Smooth muscle cell (in vitro differentiated cells): ENCODE data around the gene SNUPN. TPM values are rescaled to one million over a fixed set of nuclear protein-coding genes. Genes with fewer than 3 reads are reported as not detected.
A peak's percentile ranks its signal among the peaks of the same experiment; 100 is the strongest.

Source experiments
- DNase-seq: peaks from one replicate; lab custom pipeline; 2025; ENCODE audit not compliant: unreplicated experiment; lab: John Stamatoyannopoulos, UW
- H2AFZ ChIP-seq: fragments of 200-600 bp; sonication (generic); 2 replicates; pipeline ENCODE4 v1.6.0; 2016; ENCODE audit warnings: antibody characterized with exemption, low read depth, mild to moderate bottlenecking
- H3F3A ChIP-seq: fragments of 200-600 bp; sonication (generic); 2 replicates; pipeline ENCODE4 v1.6.0; 2017; ENCODE audit warnings: antibody characterized with exemption, low read depth
- H3K27ac ChIP-seq: fragments of 200-600 bp; sonication (generic); 2 replicates; pipeline ENCODE4 v1.5.1; 2016; ENCODE audit warnings: low read depth, mild to moderate bottlenecking
- H3K27me3 ChIP-seq: fragments of 200-600 bp; sonication (generic); 2 replicates; pipeline ENCODE4 v1.6.1; 2016; ENCODE audit warnings: low read depth, mild to moderate bottlenecking
- H3K36me3 ChIP-seq: fragments of 200-600 bp; sonication (generic); 2 replicates; pipeline ENCODE4 v1.5.1; 2016; ENCODE audit warnings: low read depth
- H3K4me1 ChIP-seq: fragments of 200-600 bp; sonication (generic); 2 replicates; pipeline ENCODE4 v1.5.1; 2016; ENCODE audit warnings: low read depth
- H3K4me2 ChIP-seq: fragments of 200-600 bp; sonication (generic); 2 replicates; pipeline ENCODE4 v1.6.0; 2016; ENCODE audit warnings: mild to moderate bottlenecking
- H3K4me3 ChIP-seq: fragments of 200-600 bp; sonication (generic); 2 replicates; pipeline ENCODE4 v1.5.1; 2016; ENCODE audit warnings: mild to moderate bottlenecking
- H3K79me2 ChIP-seq: fragments of 200-600 bp; sonication (generic); 2 replicates; pipeline ENCODE4 v1.6.0; 2016; ENCODE audit warnings: low read depth, mild to moderate bottlenecking
- H3K9ac ChIP-seq: fragments of 200-600 bp; sonication (generic); 2 replicates; pipeline ENCODE4 v1.6.0; 2016; ENCODE audit warnings: low read depth
- H3K9me3 ChIP-seq: fragments of 200-600 bp; sonication (generic); replicated peaks from 2 replicates; pipeline ENCODE4 v1.5.1; 2016; ENCODE audit warnings: low read depth
- H4K20me1 ChIP-seq: fragments of 200-600 bp; sonication (generic); 2 replicates; pipeline ENCODE4 v1.6.0; 2016; ENCODE audit warnings: low read depth
- WGBS: methylation state at CpG from one replicate; pipeline ENCODE4 v1.1.7; 2016; ENCODE audit warnings: low lambda C conversion rate; 5-methylcytosine and 5-hydroxymethylcytosine counted together
- polyA plus RNA-seq: library from polyadenylated mRNA; unstranded; fragments of >200 nt; fragmentation: Nextera tagmentation; extraction: Ambion mirVana; gene quantifications from 2 replicates; pipeline ENCODE4 v1.2.1, GENCODE V29; 2016
- total RNA-seq: library from RNA; depleted of rRNA; stranded (reverse); fragments of >200 nt; gene quantifications from 2 replicates; pipeline ENCODE4 v1.2.3, GENCODE V29; 2014
- TF ChIP-seq, protein P1 (sequence below): fragments of 200-600 bp; sonication (generic); IDR thresholded peaks from 2 replicates; pipeline ENCODE4 v1.5.1; 2017; ENCODE audit warnings: borderline replicate concordance, mild to moderate bottlenecking, antibody characterized with exemption; ENCODE audit not compliant: insufficient read depth, poor library complexity, severe bottlenecking

The SNUPN gene
- total and polyA plus RNA-seq, 2 experiments from 2014 or later = 15.2 to 24.0 TPM

DNA sequence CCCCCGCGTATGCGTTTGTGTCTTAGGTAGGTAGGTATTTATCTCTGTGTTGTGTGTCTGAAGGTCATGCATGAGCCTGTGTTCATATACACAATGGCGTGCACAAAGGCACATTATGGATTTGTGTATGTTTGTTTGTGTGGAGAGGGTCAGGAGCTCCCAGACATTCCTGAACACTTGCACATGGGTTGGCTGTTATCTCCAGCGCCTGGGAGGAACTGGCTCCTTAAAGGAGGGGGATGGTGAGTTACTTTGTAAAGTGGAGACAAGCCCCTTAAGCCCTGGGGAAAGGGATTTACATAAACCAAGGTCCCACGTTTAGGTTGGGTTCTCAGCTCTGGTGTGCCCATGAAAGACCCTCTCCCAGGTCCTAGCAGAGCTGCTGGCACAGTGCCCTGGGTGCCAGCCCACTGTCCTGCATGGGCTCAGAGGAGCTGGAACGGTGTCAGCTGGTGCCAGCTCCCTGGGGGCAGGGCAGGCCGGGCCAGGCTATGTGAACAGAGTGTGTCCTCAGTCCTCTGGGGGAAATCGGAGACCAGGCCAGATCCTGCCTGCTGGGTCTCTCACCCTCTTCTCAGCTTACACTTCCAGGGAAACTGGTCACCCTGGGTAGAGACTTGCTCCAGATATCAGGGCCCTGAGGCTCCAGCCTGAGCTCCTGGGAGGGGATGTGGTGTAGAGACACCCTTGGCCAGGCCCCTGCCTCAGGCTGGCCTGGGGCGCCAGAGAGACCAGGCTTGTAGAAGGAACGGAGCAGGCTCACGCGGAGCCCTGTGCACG, 47.3 kb upstream of the SNUPN start:
- Histone ChIP-seq H4K20me1 (no peaks in the 10 kb centered on the region), H3K4me3 (no peak overlapping the region), H3K9me3 (no peaks in the 10 kb centered on the region), H3K9ac (peak overlapping the region; percentile 83), H3K4me1 (peaks cover 28% of the 10 kb centered on the region), H3K4me2 (peak overlapping the region; percentile 71), H2AFZ (no peak overlapping the region), H3K27ac (peak overlapping the region; percentile 98), H3K36me3 (no peaks in the 10 kb centered on the region), H3K79me2 (no peaks in the 10 kb centered on the region), H3K27me3 (no peaks in the 10 kb centered on the region), H3F3A (peaks cover 22% of the 10 kb centered on the region)
- WGBS = 17% methylated on average over 14 of the region's 14 CpGs
- TF ChIP-seq, protein P1, sequence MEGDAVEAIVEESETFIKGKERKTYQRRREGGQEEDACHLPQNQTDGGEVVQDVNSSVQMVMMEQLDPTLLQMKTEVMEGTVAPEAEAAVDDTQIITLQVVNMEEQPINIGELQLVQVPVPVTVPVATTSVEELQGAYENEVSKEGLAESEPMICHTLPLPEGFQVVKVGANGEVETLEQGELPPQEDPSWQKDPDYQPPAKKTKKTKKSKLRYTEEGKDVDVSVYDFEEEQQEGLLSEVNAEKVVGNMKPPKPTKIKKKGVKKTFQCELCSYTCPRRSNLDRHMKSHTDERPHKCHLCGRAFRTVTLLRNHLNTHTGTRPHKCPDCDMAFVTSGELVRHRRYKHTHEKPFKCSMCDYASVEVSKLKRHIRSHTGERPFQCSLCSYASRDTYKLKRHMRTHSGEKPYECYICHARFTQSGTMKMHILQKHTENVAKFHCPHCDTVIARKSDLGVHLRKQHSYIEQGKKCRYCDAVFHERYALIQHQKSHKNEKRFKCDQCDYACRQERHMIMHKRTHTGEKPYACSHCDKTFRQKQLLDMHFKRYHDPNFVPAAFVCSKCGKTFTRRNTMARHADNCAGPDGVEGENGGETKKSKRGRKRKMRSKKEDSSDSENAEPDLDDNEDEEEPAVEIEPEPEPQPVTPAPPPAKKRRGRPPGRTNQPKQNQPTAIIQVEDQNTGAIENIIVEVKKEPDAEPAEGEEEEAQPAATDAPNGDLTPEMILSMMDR = no peak
- DNase-seq = peak; percentile 52

DNA sequence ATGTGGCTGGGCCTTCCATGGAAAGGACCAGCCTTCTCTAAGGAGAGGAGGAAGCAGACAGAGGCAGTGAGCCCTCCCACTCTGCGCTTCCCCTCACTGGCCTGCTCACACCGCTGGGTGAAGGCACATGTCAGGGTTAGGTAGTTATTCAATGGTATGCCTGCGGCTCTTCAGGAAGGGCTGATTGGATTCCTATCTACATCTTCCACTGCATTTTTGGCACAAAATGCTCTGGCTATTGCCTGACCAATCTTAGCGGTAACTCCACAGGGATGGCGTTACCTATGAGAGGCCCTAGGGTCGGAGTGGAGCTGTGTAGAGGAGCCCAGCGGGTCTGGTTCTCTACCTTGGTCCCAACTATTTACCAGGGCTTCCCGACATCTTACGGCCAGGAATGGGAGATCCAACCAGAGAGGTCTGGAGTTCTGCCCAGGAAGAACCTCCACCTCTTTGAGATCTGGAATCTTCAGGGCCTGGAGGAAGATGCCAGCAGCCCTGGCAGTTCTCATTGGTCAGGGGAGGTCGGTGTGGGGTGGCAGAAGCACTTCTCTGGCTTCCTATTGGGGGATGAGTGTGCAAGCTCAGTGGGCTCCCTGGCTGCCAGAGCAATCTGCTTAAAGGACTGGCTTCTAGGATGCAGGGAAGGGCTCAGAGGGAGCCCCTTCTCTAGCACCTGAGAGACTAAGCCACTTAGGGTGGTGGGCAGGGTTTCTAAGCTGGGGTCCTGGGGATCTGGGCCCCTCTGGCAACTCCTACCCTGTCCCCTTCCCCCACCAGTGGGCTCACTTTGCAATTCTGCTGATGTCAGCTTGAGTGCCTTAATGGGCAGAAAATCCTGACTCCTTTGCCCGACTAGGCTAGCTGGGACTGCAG, 46.4 kb upstream of the SNUPN start:
- H3K27me3 ChIP-seq = no peaks in the 10 kb centered on the region
- no peaks in the 10 kb centered on the region for H3K79me2 ChIP-seq
- H2AFZ ChIP-seq = no peak overlapping the region
- H3K4me3 ChIP-seq = no peak overlapping the region
- no peak for DNase-seq
- H3K36me3 ChIP-seq = no peaks in the 10 kb centered on the region
- H3K9me3 ChIP-seq = no peaks in the 10 kb centered on the region
- no peaks in the 10 kb centered on the region for H4K20me1 ChIP-seq
- TF ChIP-seq, protein P1 = no peak
- peak overlapping the region; percentile 98 for H3K27ac ChIP-seq
- 75% methylated on average over 11 of the region's 11 CpGs for WGBS
- H3K4me1 ChIP-seq = peaks cover 32% of the 10 kb centered on the region
- peaks cover 22% of the 10 kb centered on the region for H3F3A ChIP-seq
- H3K9ac ChIP-seq = peak overlapping the region; percentile 83
- H3K4me2 ChIP-seq = peak overlapping the region; percentile 71

- TF ChIP-seq, protein P1 = no peak
- whole genome bisulfite sequencing = 84% methylated on average over 6 of the region's 6 CpGs
- H3K9ac ChIP-seq = peak overlapping the region; percentile 2
- H3K36me3 ChIP-seq = no peaks in the 10 kb centered on the region
- no peaks in the 10 kb centered on the region for H3K79me2 ChIP-seq
- H3K4me2 ChIP-seq = no peak overlapping the region
- H3F3A ChIP-seq = peaks cover 22% of the 10 kb centered on the region
- H4K20me1 ChIP-seq = no peaks in the 10 kb centered on the region
- no peaks in the 10 kb centered on the region for H3K27me3 ChIP-seq
- DNase-seq = no peak
- peak overlapping the region; percentile 85 for H3K27ac ChIP-seq
- peaks cover 32% of the 10 kb centered on the region for H3K4me1 ChIP-seq
- H3K9me3 ChIP-seq = no peaks in the 10 kb centered on the region
- no peak overlapping the region for H2AFZ ChIP-seq
- H3K4me3 ChIP-seq = no peak overlapping the region
Measured at GRCh38 chr15:75669879-75670212, 44.3 kb upstream of the SNUPN start.
